ENCODE data around the gene OTUB2. TPM values are rescaled to one million over a fixed set of nuclear protein-coding genes. Genes with fewer than 3 reads are reported as not detected.
A peak's percentile ranks its signal among the peaks of the same experiment; 100 is the strongest.
"Not testable (repeated sequence)": the region's sequence is repeated elsewhere in the genome, so short reads cannot be mapped to it uniquely, and the experiment has no call there.

The OTUB2 gene
- total RNA-seq, 1 donor from 2014 or later, result 6.8 TPM

GRCh38 chr14:94059998-94060397 lies 33.9 kb downstream of the OTUB2 start:
- Histone ChIP-seq H3F3A (ENCODE audit: low read depth) (no peaks in the 10 kb centered on the region), H2AFZ (replicated peaks) (no peak overlapping the region), H4K20me1 (ENCODE audit: low read depth) (peaks cover 14% of the 10 kb centered on the region), H3K4me3 (no peak overlapping the region), H3K27ac (no peak overlapping the region), H3K79me2 (ENCODE audit: low read depth) (peaks cover 25% of the 10 kb centered on the region), H3K36me3 (no peaks in the 10 kb centered on the region), H3K9ac (no peak overlapping the region), H3K4me2 (no peak overlapping the region), H3K9me3 (ENCODE audit: low read depth) (no peaks in the 10 kb centered on the region), H3K27me3 (no peaks in the 10 kb centered on the region), H3K4me1 (no peaks in the 10 kb centered on the region)
- no peak for TF ChIP-seq CTCF (IDR thresholded peaks at IDR 0.05)
- TF ChIP-seq EZH2 (IDR thresholded peaks at IDR 0.05), result no peak
- TF ChIP-seq EZH2phosphoT487 (IDR thresholded peaks at IDR 0.05), result no peak
- Mint-ChIP-seq H3K9me3 (no peaks in the 10 kb centered on the region), H3K27ac (no peak overlapping the region), H3K4me3 (no peak overlapping the region), H3K36me3 (peaks cover 43% of the 10 kb centered on the region), H3K27me3 (ENCODE audit: insufficient read depth, low read depth) (peaks cover under 1% of the 10 kb centered on the region), H3K4me1 (no peaks in the 10 kb centered on the region)
- DNase-seq (ENCODE audit: low spot score), result no peak

GRCh38 chr14:94062344-94062940 lies 36.3 kb downstream of the OTUB2 start:
- Histone ChIP-seq H3K79me2 (ENCODE audit: low read depth) (peaks cover 47% of the 10 kb centered on the region), H3K4me3 (no peak overlapping the region), H4K20me1 (ENCODE audit: low read depth) (peaks cover 14% of the 10 kb centered on the region), H3K4me2 (no peak overlapping the region), H3K9me3 (ENCODE audit: low read depth) (no peaks in the 10 kb centered on the region), H3F3A (ENCODE audit: low read depth) (no peaks in the 10 kb centered on the region), H3K4me1 (peaks cover 8% of the 10 kb centered on the region), H2AFZ (replicated peaks) (no peak overlapping the region), H3K27ac (no peak overlapping the region), H3K9ac (no peak overlapping the region), H3K27me3 (no peaks in the 10 kb centered on the region), H3K36me3 (no peaks in the 10 kb centered on the region)
- Mint-ChIP-seq H3K4me1 (peaks cover 5% of the 10 kb centered on the region), H3K4me3 (no peak overlapping the region), H3K27ac (no peak overlapping the region), H3K36me3 (peaks cover 37% of the 10 kb centered on the region), H3K27me3 (ENCODE audit: insufficient read depth, low read depth) (peaks cover 6% of the 10 kb centered on the region), H3K9me3 (peaks cover 11% of the 10 kb centered on the region)
- no peak for TF ChIP-seq CTCF (IDR thresholded peaks at IDR 0.05)
- no peak for TF ChIP-seq EZH2phosphoT487 (IDR thresholded peaks at IDR 0.05)
- no peak for TF ChIP-seq EZH2 (IDR thresholded peaks at IDR 0.05)
- DNase-seq (ENCODE audit: low spot score), result no peak

- Histone ChIP-seq H3F3A (ENCODE audit: low read depth) (no peaks in the 10 kb centered on the region), H3K27ac (no peak overlapping the region), H4K20me1 (ENCODE audit: low read depth) (peaks cover 10% of the 10 kb centered on the region), H3K27me3 (no peaks in the 10 kb centered on the region), H3K4me1 (peaks cover 8% of the 10 kb centered on the region), H3K9me3 (ENCODE audit: low read depth) (no peaks in the 10 kb centered on the region), H3K9ac (no peak overlapping the region), H3K79me2 (ENCODE audit: low read depth) (peaks cover 85% of the 10 kb centered on the region), H3K36me3 (no peaks in the 10 kb centered on the region), H3K4me2 (no peak overlapping the region), H2AFZ (replicated peaks) (no peak overlapping the region), H3K4me3 (no peak overlapping the region)
- Mint-ChIP-seq H3K4me1 (peaks cover 5% of the 10 kb centered on the region), H3K27me3 (ENCODE audit: insufficient read depth, low read depth) (peaks cover 6% of the 10 kb centered on the region), H3K4me3 (no peak overlapping the region), H3K36me3 (peaks cover 52% of the 10 kb centered on the region), H3K9me3 (peaks cover 44% of the 10 kb centered on the region), H3K27ac (peak overlapping the region; percentile 50)
- no peak for TF ChIP-seq EZH2phosphoT487 (IDR thresholded peaks at IDR 0.05)
- no peak for TF ChIP-seq EZH2 (IDR thresholded peaks at IDR 0.05)
- no peak for TF ChIP-seq CTCF (IDR thresholded peaks at IDR 0.05)
- DNase-seq (ENCODE audit: low spot score), result no peak
Measured at GRCh38 chr14:94066089-94066676, 40.0 kb downstream of the OTUB2 start.

GRCh38 chr14:94072076-94072475 lies 45.9 kb downstream of the OTUB2 start:
- not testable (repeated sequence) for H3K27me3 Mint-ChIP-seq (ENCODE audit: insufficient read depth, low read depth); H4K20me1 ChIP-seq (ENCODE audit: low read depth)

More at GRCh38 chr14:94072076-94072475, 45.9 kb downstream of the OTUB2 start:
- H3K9ac ChIP-seq; H3K4me3 ChIP-seq; H3K4me2 ChIP-seq; H3K4me1 Mint-ChIP-seq; H3F3A ChIP-seq (ENCODE audit: low read depth); H3K4me1 ChIP-seq; H3K27me3 ChIP-seq; H3K4me3 Mint-ChIP-seq; DNase-seq (ENCODE audit: low spot score); H2AFZ ChIP-seq (replicated peaks); H3K27ac ChIP-seq; H3K27ac Mint-ChIP-seq: not testable (repeated sequence)
- Histone ChIP-seq H3K9me3 (ENCODE audit: low read depth) (peaks cover 15% of the 10 kb centered on the region), H3K36me3 (peaks cover 20% of the 10 kb centered on the region), H3K79me2 (ENCODE audit: low read depth) (peaks cover 100% of the 10 kb centered on the region)
- H3K36me3 Mint-ChIP-seq, result peaks cover 65% of the 10 kb centered on the region
- peaks cover 70% of the 10 kb centered on the region for H3K9me3 Mint-ChIP-seq
